Testis (tissue), 3 donors: ENCODE measurements around the gene GOLGA6L10. TPM values are rescaled to one million over a fixed set of nuclear protein-coding genes. Genes with fewer than 3 reads are reported as not detected.
A peak's percentile ranks its signal among the peaks of the same experiment; 100 is the strongest.
"Not testable (repeated sequence)": the region's sequence is repeated elsewhere in the genome, so short reads cannot be mapped to it uniquely, and the experiment has no call there.

ENCODE experiments used
- DNase-seq: peaks from one replicate; pipeline ENCODE4 v3.0.0-alpha.2; 2019
- H3K27ac ChIP-seq, 2 donors: fragments of 200-600 bp; sonication (generic); one replicate each; pipeline ENCODE4 v1.5.1; 2019
- H3K27me3 ChIP-seq: fragments of 200-600 bp; sonication (generic); one replicate; pipeline ENCODE4 v1.5.1; 2019
- H3K36me3 ChIP-seq: fragments of 200-600 bp; sonication (generic); one replicate; pipeline ENCODE4 v1.5.1; 2017; ENCODE audit warnings: low read depth; ENCODE audit errors: missing control alignments
- H3K4me1 ChIP-seq: fragments of 200-600 bp; sonication (generic); one replicate; pipeline ENCODE4 v1.5.1; 2019
- H3K4me3 ChIP-seq, 2 donors: fragments of 200-600 bp; sonication (generic); one replicate each; pipeline ENCODE4 v1.5.1; 2017 to 2019
- H3K9me3 ChIP-seq: fragments of 200-600 bp; sonication (generic); one replicate; pipeline ENCODE4 v1.5.1; 2017
- WGBS, 2 donors: methylation state at CpG; one replicate each; pipeline ENCODE4 v1.1.5; 2018; 5-methylcytosine and 5-hydroxymethylcytosine counted together
- intact Hi-C: fragments of 100-400 bp; cut with DNase I; formaldehyde crosslinking; loops from one replicate; pipeline ENCODE4 v1.15.1; 2023; ENCODE audit warnings: low total_unique reads
- polyA plus RNA-seq: library from polyadenylated mRNA; stranded (reverse); fragments of 350-450 nt; fragmentation: Illumina TruSeq; extraction: RNeasy Lipid Tissue Mini Kit (QIAGEN cat#74804); gene quantifications from one replicate; pipeline ENCODE4 v1.2.3, GENCODE V29; 2014; ENCODE audit warnings: low read depth, low replicate concordance; ENCODE audit not compliant: insufficient read depth
- total RNA-seq, 2 donors: library from RNA; depleted of rRNA; stranded (reverse); fragments of >200 nt; gene quantifications; one replicate each; pipeline ENCODE4 v1.2.3, GENCODE V29; 2016

GOLGA6L10 gene
- total and polyA plus RNA-seq, 3 donors from 2014 or later = 7.2 to 23.3 (median 12.8) TPM

GRCh38 chr15:82333603-82334553 lies 15.4 kb downstream of the GOLGA6L10 start:
- H3K27ac ChIP-seq, H3K36me3 ChIP-seq, DNase-seq, H3K4me3 ChIP-seq, H3K4me1 ChIP-seq, H3K27me3 ChIP-seq, H3K9me3 ChIP-seq, intact Hi-C loops: not testable (repeated sequence)
- WGBS, 2 donors = 80 to 93% methylated on average over 9 to 13 of the region's 43 CpGs

GRCh38 chr15:82332711-82333602 lies 16.3 kb downstream of the GOLGA6L10 start:
- H3K4me1 ChIP-seq, H3K27ac ChIP-seq, intact Hi-C loops, H3K9me3 ChIP-seq, H3K36me3 ChIP-seq, H3K27me3 ChIP-seq, H3K4me3 ChIP-seq: not testable (repeated sequence)
- peak; percentile 31 for DNase-seq
- 100% methylated on average over 1 to 2 of the region's 13 CpGs for WGBS, 2 donors

- not testable (repeated sequence) for DNase-seq, H3K4me3 ChIP-seq
These were observed 17.5 kb downstream of the GOLGA6L10 start for GRCh38 chr15:82331576-82332304.

GRCh38 chr15:82330921-82331320 lies 18.4 kb downstream of the GOLGA6L10 start:
- H3K4me3 ChIP-seq, DNase-seq, intact Hi-C loops, H3K4me1 ChIP-seq, H3K27ac ChIP-seq, H3K36me3 ChIP-seq, H3K9me3 ChIP-seq, H3K27me3 ChIP-seq: not testable (repeated sequence)
- WGBS, 2 donors = 100% methylated on average over 2 of the region's 11 CpGs; no CpG with 5 or more reads in 1 of the 2 donors

More at GRCh38 chr15:82331576-82332304, 17.5 kb downstream of the GOLGA6L10 start:
- H3K27ac ChIP-seq, H3K27me3 ChIP-seq, H3K4me1 ChIP-seq, intact Hi-C loops, H3K36me3 ChIP-seq, H3K9me3 ChIP-seq: not testable (repeated sequence)
- WGBS, 2 donors = 75% methylated on average over 1 of the region's 3 CpGs; no CpG with 5 or more reads in 1 of the 2 donors

GRCh38 chr15:82329039-82329438 lies 20.2 kb downstream of the GOLGA6L10 start:
- H3K27me3 ChIP-seq, H3K36me3 ChIP-seq, H3K4me3 ChIP-seq, H3K27ac ChIP-seq, intact Hi-C loops, H3K9me3 ChIP-seq, H3K4me1 ChIP-seq, DNase-seq: not testable (repeated sequence)
- WGBS, 2 donors = no CpG with 5 or more reads among the region's 13 CpGs

GRCh38 chr15:82327372-82327771 lies 21.9 kb downstream of the GOLGA6L10 start:
- DNase-seq, H3K4me3 ChIP-seq, H3K4me1 ChIP-seq, intact Hi-C loops, H3K27ac ChIP-seq, H3K9me3 ChIP-seq, H3K27me3 ChIP-seq, H3K36me3 ChIP-seq: not testable (repeated sequence)
- 75 to 94% methylated on average over 2 to 6 of the region's 10 CpGs for WGBS, 2 donors

GRCh38 chr15:82326896-82327295 lies 22.4 kb downstream of the GOLGA6L10 start:
- 88 to 89% methylated on average over 14 to 21 of the region's 23 CpGs for WGBS, 2 donors
- H3K27me3 ChIP-seq, H3K36me3 ChIP-seq, H3K4me1 ChIP-seq, H3K27ac ChIP-seq, H3K4me3 ChIP-seq, DNase-seq, intact Hi-C loops, H3K9me3 ChIP-seq: not testable (repeated sequence)

GRCh38 chr15:82325646-82326045 lies 23.6 kb downstream of the GOLGA6L10 start:
- H3K36me3 ChIP-seq, H3K4me1 ChIP-seq, H3K4me3 ChIP-seq, H3K27me3 ChIP-seq, intact Hi-C loops, H3K27ac ChIP-seq, H3K9me3 ChIP-seq, DNase-seq: not testable (repeated sequence)
- 98% methylated on average over 8 of the region's 10 CpGs; no CpG with 5 or more reads in 1 of the 2 donors for WGBS, 2 donors

- H3K4me1 ChIP-seq, H3K36me3 ChIP-seq, H3K4me3 ChIP-seq, H3K27ac ChIP-seq, intact Hi-C loops, H3K27me3 ChIP-seq, DNase-seq, H3K9me3 ChIP-seq: not testable (repeated sequence)
- WGBS, 2 donors = 95% methylated on average over 6 of the region's 6 CpGs; no CpG with 5 or more reads in 1 of the 2 donors
These were observed 24.4 kb downstream of the GOLGA6L10 start for GRCh38 chr15:82324831-82325230.

GRCh38 chr15:82322488-82322887 lies 26.8 kb downstream of the GOLGA6L10 start:
- H3K4me1 ChIP-seq, DNase-seq, H3K9me3 ChIP-seq, H3K27ac ChIP-seq, H3K36me3 ChIP-seq, H3K27me3 ChIP-seq, H3K4me3 ChIP-seq, intact Hi-C loops: not testable (repeated sequence)
- WGBS, 2 donors = no CpG with 5 or more reads among the region's 10 CpGs

GRCh38 chr15:82320861-82321260 lies 28.4 kb downstream of the GOLGA6L10 start:
- H3K36me3 ChIP-seq, H3K4me3 ChIP-seq, H3K9me3 ChIP-seq, H3K27ac ChIP-seq, intact Hi-C loops, H3K27me3 ChIP-seq, H3K4me1 ChIP-seq, DNase-seq: not testable (repeated sequence)
- no CpG with 5 or more reads among the region's 6 CpGs for WGBS, 2 donors
